Mammary epithelial cell (primary cell): Measurements from ENCODE around the gene SPHK1.

Experiments used
- EZH2 ChIP-seq: IDR thresholded peaks from 2 replicates; pipeline ENCODE4 v1.6.1; 2012; ENCODE audit warnings: low read length, inconsistent platforms, borderline replicate concordance
- TF ChIP-seq, protein P1 (sequence below), 2 donors: IDR thresholded peaks in 1 of 2; conservative IDR thresholded peaks in 1 of 2; 2 replicates each; pipeline ENCODE4 v1.5.1; 2011 to 2012; ENCODE audit warnings: inconsistent platforms in 2 of 2, low read length in 2 of 2, mild to moderate bottlenecking in 2 of 2, control low read depth in 1 of 2, low read depth in 1 of 2; ENCODE audit not compliant: insufficient read depth in 1 of 2; ENCODE audit errors: extremely low read depth in 1 of 2

- TF ChIP-seq, protein P1, sequence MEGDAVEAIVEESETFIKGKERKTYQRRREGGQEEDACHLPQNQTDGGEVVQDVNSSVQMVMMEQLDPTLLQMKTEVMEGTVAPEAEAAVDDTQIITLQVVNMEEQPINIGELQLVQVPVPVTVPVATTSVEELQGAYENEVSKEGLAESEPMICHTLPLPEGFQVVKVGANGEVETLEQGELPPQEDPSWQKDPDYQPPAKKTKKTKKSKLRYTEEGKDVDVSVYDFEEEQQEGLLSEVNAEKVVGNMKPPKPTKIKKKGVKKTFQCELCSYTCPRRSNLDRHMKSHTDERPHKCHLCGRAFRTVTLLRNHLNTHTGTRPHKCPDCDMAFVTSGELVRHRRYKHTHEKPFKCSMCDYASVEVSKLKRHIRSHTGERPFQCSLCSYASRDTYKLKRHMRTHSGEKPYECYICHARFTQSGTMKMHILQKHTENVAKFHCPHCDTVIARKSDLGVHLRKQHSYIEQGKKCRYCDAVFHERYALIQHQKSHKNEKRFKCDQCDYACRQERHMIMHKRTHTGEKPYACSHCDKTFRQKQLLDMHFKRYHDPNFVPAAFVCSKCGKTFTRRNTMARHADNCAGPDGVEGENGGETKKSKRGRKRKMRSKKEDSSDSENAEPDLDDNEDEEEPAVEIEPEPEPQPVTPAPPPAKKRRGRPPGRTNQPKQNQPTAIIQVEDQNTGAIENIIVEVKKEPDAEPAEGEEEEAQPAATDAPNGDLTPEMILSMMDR (conservative IDR thresholded peaks at IDR 0.05 in 1 of 2, IDR thresholded peaks at IDR 0.05 in 1 of 2; ENCODE audit: extremely low read depth in 1 of 2, insufficient read depth in 1 of 2, low read depth in 1 of 2, low read length in 2 of 2), result no peak
- no peak for TF ChIP-seq EZH2
Observed at GRCh38 chr17:76366247-76366646, 18.2 kb upstream of the SPHK1 start.
